Neuronal stem cell (in vitro differentiated cells): ENCODE data around the gene TANGO6.

Experiments
- DNase-seq: peaks from one replicate; pipeline ENCODE4 v3.0.0-alpha.2; 2013; ENCODE audit warnings: low spot score
- H2AFZ ChIP-seq: one replicate; pipeline ENCODE4 v1.6.1; 2013; ENCODE audit warnings: mild to moderate bottlenecking, low read length, inconsistent platforms
- H2AK5ac ChIP-seq: 2 replicates; pipeline ENCODE4 v1.6.1; 2013; ENCODE audit warnings: low read depth, mild to moderate bottlenecking, inconsistent platforms, low read length, moderate library complexity, mixed read lengths
- H2BK120ac ChIP-seq: 2 replicates; pipeline ENCODE4 v1.6.1; 2013; ENCODE audit warnings: low read depth, mild to moderate bottlenecking, inconsistent platforms, low read length, moderate library complexity, mixed read lengths
- H2BK12ac ChIP-seq: one replicate; pipeline ENCODE4 v1.6.1; 2013; ENCODE audit warnings: low read length, inconsistent platforms
- H2BK15ac ChIP-seq: 2 replicates; pipeline ENCODE4 v1.6.1; 2013; ENCODE audit warnings: mild to moderate bottlenecking, low read length, inconsistent platforms, mixed read lengths
- H2BK5ac ChIP-seq: one replicate; pipeline ENCODE4 v1.6.1; 2013; ENCODE audit warnings: inconsistent platforms, mild to moderate bottlenecking, low read length, moderate library complexity
- H3K14ac ChIP-seq: one replicate; pipeline ENCODE4 v1.6.1; 2013; ENCODE audit warnings: low read length, inconsistent platforms
- H3K18ac ChIP-seq: 2 replicates; pipeline ENCODE4 v1.6.1; 2013; ENCODE audit warnings: low read length, inconsistent platforms
- H3K23ac ChIP-seq: 2 replicates; pipeline ENCODE4 v1.6.1; 2013; ENCODE audit warnings: low read depth, mild to moderate bottlenecking, mixed read lengths, low read length, inconsistent platforms; ENCODE audit not compliant: poor library complexity
- H3K27ac ChIP-seq: replicated peaks from 3 replicates; pipeline ENCODE4 v1.5.1; 2013; ENCODE audit warnings: low read length, inconsistent platforms
- H3K27me3 ChIP-seq, 3 experiments: 2 replicates each; pipeline ENCODE4 v1.6.1; 2013; ENCODE audit warnings: low read length in 3 of 3, mild to moderate bottlenecking in 2 of 3, inconsistent platforms in 1 of 3, low read depth in 1 of 3, mixed read lengths in 1 of 3, moderate library complexity in 1 of 3; ENCODE audit not compliant: control insufficient read depth in 3 of 3, insufficient read depth in 3 of 3
- H3K36me3 ChIP-seq, 2 donors: replicated peaks in 1 of 2; 2 replicates each; pipeline ENCODE4 v1.6.1; 2013; ENCODE audit warnings: low read length in 2 of 2; ENCODE audit not compliant: control insufficient read depth in 2 of 2, insufficient read depth in 2 of 2
- H3K4ac ChIP-seq: 2 replicates; pipeline ENCODE4 v1.6.1; 2013; ENCODE audit warnings: inconsistent platforms, mild to moderate bottlenecking, low read length, moderate library complexity
- H3K4me1 ChIP-seq, 2 donors: 1 replicate in 1 of 2; 2 replicates in 1 of 2; pipeline ENCODE4 v1.6.1; 2013; ENCODE audit warnings: low read length in 2 of 2, low read depth in 1 of 2; ENCODE audit not compliant: control insufficient read depth in 2 of 2, insufficient read depth in 1 of 2
- H3K4me2 ChIP-seq: one replicate; pipeline ENCODE4 v1.6.1; 2013; ENCODE audit warnings: mild to moderate bottlenecking, low read length, inconsistent platforms; ENCODE audit not compliant: insufficient read depth, poor library complexity, severe bottlenecking
- H3K4me3 ChIP-seq, 2 donors: 2 replicates each; pipeline ENCODE4 v1.5.1; 2013; ENCODE audit warnings: low read length in 2 of 2, mild to moderate bottlenecking in 2 of 2, inconsistent platforms in 1 of 2, moderate library complexity in 1 of 2
- H3K79me1 ChIP-seq: one replicate; pipeline ENCODE4 v1.6.1; 2013; ENCODE audit warnings: low read depth, mild to moderate bottlenecking, inconsistent platforms, low read length, moderate library complexity
- H3K9ac ChIP-seq: one replicate; pipeline ENCODE4 v1.6.1; 2013; ENCODE audit warnings: mild to moderate bottlenecking, low read depth, low read length, inconsistent platforms; ENCODE audit not compliant: poor library complexity
- H3K9me3 ChIP-seq, 2 donors: replicated peaks in 1 of 2; 2 replicates each; pipeline versions ENCODE3 to v1.6.1; 2013; ENCODE audit warnings: low read length in 2 of 2, mild to moderate bottlenecking in 2 of 2, inconsistent platforms in 1 of 2, low read depth in 1 of 2, mixed read lengths in 1 of 2, moderate library complexity in 1 of 2; ENCODE audit not compliant: control insufficient read depth in 2 of 2, insufficient read depth in 1 of 2
- H4K8ac ChIP-seq: one replicate; pipeline ENCODE4 v1.6.1; 2013; ENCODE audit warnings: low read depth, mild to moderate bottlenecking, inconsistent platforms, low read length, moderate library complexity
- H4K91ac ChIP-seq: one replicate; pipeline ENCODE4 v1.6.1; 2013; ENCODE audit warnings: low read length, low read depth, mild to moderate bottlenecking, inconsistent platforms; ENCODE audit not compliant: poor library complexity
- WGBS, 2 donors: extraction: QIAGEN DNeasy Blood & Tissue Kit; methylation state at CpG; one replicate each; pipeline ENCODE4 v1.1.7; 2013; ENCODE audit warnings: missing lambda C conversion rate in 2 of 2, mixed read lengths in 1 of 2; ENCODE audit not compliant: insufficient read length in 2 of 2, insufficient replicate concordance in 1 of 2; ENCODE audit errors: extremely low coverage in 2 of 2; 5-methylcytosine and 5-hydroxymethylcytosine counted together

Gene TANGO6

GRCh38 chr16:69131167-69131838, 288.0 kb downstream of the TANGO6 start:
- peak overlapping the region; percentile 97 for H3K9ac ChIP-seq
- no peak overlapping the region for H3K4ac ChIP-seq
- H3K36me3 ChIP-seq, result peaks cover 2 to 71% of the 10 kb centered on the region in 2 donors
- peak overlapping the region; percentile 56 for H2AK5ac ChIP-seq
- H4K8ac ChIP-seq, result no peak overlapping the region
- H3K4me3 ChIP-seq, result peak overlapping the region; percentile 86 to 99
- H2BK12ac ChIP-seq, result no peak overlapping the region
- peak overlapping the region; percentile 54 for H3K4me2 ChIP-seq
- H3K23ac ChIP-seq, result no peak overlapping the region
- WGBS, 2 donors, result no CpG with 5 or more reads among the region's 15 CpGs
- peaks cover 12% of the 10 kb centered on the region for H3K79me1 ChIP-seq
- H3K9me3 ChIP-seq, result no peaks in the 10 kb centered on the region
- H3K14ac ChIP-seq, result peak overlapping the region; percentile 84
- peak; percentile 21 for DNase-seq
- peak overlapping the region; percentile 85 for H2AFZ ChIP-seq
- peak overlapping the region; percentile 91 for H2BK5ac ChIP-seq
- H3K27ac ChIP-seq, result peak overlapping the region; percentile 98
- peaks cover 0 to 9% of the 10 kb centered on the region in 2 donors for H3K4me1 ChIP-seq
- peak overlapping the region; percentile 49 for H2BK120ac ChIP-seq
- H4K91ac ChIP-seq, result no peak overlapping the region
- peak overlapping the region; percentile 99 for H3K18ac ChIP-seq
- H2BK15ac ChIP-seq, result peak overlapping the region; percentile 62
- no peaks in the 10 kb centered on the region for H3K27me3 ChIP-seq

- peak overlapping the region; percentile 71 for H2AK5ac ChIP-seq
- peak; percentile 81 for DNase-seq
- peak overlapping the region; percentile 98 for H2AFZ ChIP-seq
- H2BK12ac ChIP-seq, result no peak overlapping the region
- H3K79me1 ChIP-seq, result peaks cover 9% of the 10 kb centered on the region
- peak overlapping the region; percentile 54 for H3K4me2 ChIP-seq
- H3K14ac ChIP-seq, result peak overlapping the region; percentile 84
- H3K4me3 ChIP-seq, result peak overlapping the region; percentile 95 to 99
- peak overlapping the region; percentile 97 for H3K9ac ChIP-seq
- H2BK5ac ChIP-seq, result peak overlapping the region; percentile 91
- H3K18ac ChIP-seq, result peak overlapping the region; percentile 99
- no peak overlapping the region for H3K4ac ChIP-seq
- H3K27me3 ChIP-seq, result no peaks in the 10 kb centered on the region
- H3K27ac ChIP-seq, result peak overlapping the region; percentile 98
- peaks cover 6 to 72% of the 10 kb centered on the region in 2 donors for H3K36me3 ChIP-seq
- peaks cover 0 to 9% of the 10 kb centered on the region in 2 donors for H3K4me1 ChIP-seq
- peak overlapping the region; percentile 49 for H2BK120ac ChIP-seq
- WGBS, 2 donors, result no CpG with 5 or more reads among the region's 53 CpGs
- no peaks in the 10 kb centered on the region for H3K9me3 ChIP-seq
- H4K8ac ChIP-seq, result peak overlapping the region; percentile 87
- peak overlapping the region; percentile 96 for H3K23ac ChIP-seq
- H4K91ac ChIP-seq, result peak overlapping the region; percentile 86
- peak overlapping the region; percentile 62 for H2BK15ac ChIP-seq
Measured at GRCh38 chr16:69131839-69132423, 288.6 kb downstream of the TANGO6 start.

DNA sequence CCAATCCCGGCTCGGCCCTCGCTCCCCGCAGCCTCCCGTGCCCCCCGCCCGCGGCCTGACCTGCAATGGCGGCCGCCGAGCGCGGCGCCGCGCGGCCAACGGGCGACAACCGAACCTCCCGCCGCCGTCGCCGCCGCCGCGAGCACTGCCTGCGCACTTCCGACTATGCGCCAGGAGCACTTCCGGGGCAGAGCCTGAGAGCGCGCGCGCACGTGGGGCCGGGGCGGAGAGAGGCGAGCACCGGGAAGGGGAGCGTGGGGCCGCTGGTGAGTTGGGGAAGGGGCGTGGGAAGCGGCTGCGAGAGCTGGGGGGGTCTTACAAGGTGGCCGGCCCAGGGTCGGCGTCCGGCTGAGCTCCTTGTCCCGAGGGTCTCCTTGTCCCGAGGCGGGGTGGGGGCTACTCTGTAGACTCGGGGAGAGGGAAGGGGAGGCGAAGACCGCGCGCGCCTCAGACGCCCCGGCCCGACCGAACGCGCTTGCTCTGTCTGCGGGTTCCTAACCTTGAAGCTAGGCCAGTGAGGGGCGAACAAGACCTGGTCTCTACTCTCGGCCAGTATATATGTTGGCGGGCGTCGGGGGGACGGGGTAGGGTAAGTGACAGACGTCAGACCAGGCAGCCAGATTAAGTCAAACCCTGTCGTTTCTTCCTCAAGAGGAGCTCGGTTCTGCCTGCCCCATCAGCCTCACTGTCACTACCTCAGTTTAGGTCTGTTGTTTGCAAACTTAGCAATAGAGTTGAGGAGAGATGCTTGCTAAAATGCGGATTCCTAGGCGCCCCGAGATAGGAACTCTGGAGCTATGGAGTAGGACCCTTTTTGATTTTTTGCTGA, 289.3 kb downstream of the TANGO6 start, which contains the start of the genes CHTF8 and UTP4:
TSS of gene CHTF8 (minus strand) at position 165 of the 829 bp plus-strand sequence. CDS start 11,130 bp downstream, outside the sequence.
TSS of gene UTP4 (plus strand) at position 226 of the 829 bp plus-strand sequence. CDS start 811 bp downstream, outside the sequence.
- peaks cover 0 to 9% of the 10 kb centered on the region in 2 donors for H3K4me1 ChIP-seq
- peak within 1 kb of the TSS; percentile 91 for H2BK5ac ChIP-seq
- no peak within 1 kb of the TSS for H3K4ac ChIP-seq
- H3K4me3 ChIP-seq, result peak within 1 kb of the TSS; percentile 95 to 99
- peak within 1 kb of the TSS; percentile 59 for H3K4me2 ChIP-seq
- H2AFZ ChIP-seq, result peak within 1 kb of the TSS; percentile 98
- peak within 1 kb of the TSS; percentile 49 for H2BK120ac ChIP-seq
- H3K9me3 ChIP-seq, result no peaks in the 10 kb centered on the region
- no CpG with 5 or more reads among the region's 78 CpGs for WGBS, 2 donors
- peak; percentile 78 for DNase-seq
- peaks cover 9% of the 10 kb centered on the region for H3K79me1 ChIP-seq
- peak within 1 kb of the TSS; percentile 86 for H4K91ac ChIP-seq
- no peak within 1 kb of the TSS for H2BK12ac ChIP-seq
- no peaks in the 10 kb centered on the region for H3K27me3 ChIP-seq
- H3K23ac ChIP-seq, result peak within 1 kb of the TSS; percentile 96
- peak within 1 kb of the TSS; percentile 84 for H3K14ac ChIP-seq
- H3K18ac ChIP-seq, result peak within 1 kb of the TSS; percentile 99
- H4K8ac ChIP-seq, result peak within 1 kb of the TSS; percentile 87
- H2AK5ac ChIP-seq, result peak within 1 kb of the TSS; percentile 71
- peak within 1 kb of the TSS; percentile 97 for H3K9ac ChIP-seq
- peak within 1 kb of the TSS; percentile 62 for H2BK15ac ChIP-seq
- peaks cover 7 to 74% of the 10 kb centered on the region in 2 donors for H3K36me3 ChIP-seq
- H3K27ac ChIP-seq, result peak within 1 kb of the TSS; percentile 98
